OCI-LY7 (cell line): ENCODE results near the gene C11orf58.

Experiments used
- CTCF ChIP-seq: fragments of 200-600 bp; sonication (generic); conservative IDR thresholded peaks from 2 replicates; pipeline ENCODE4 v1.5.1; 2014; ENCODE audit warnings: mild to moderate bottlenecking, antibody characterized with exemption, low read length, moderate library complexity, mixed read lengths
- EZH2phosphoT487 ChIP-seq: fragments of 200-600 bp; sonication (generic); IDR thresholded peaks from 2 replicates; pipeline ENCODE4 v1.6.1; 2018; ENCODE audit warnings: low read depth, borderline replicate concordance, mild to moderate bottlenecking, mixed run types, antibody characterized with exemption, low read length, moderate library complexity, mixed read lengths

- TF ChIP-seq CTCF, result no peak
- no peak for TF ChIP-seq EZH2phosphoT487
Observed at GRCh38 chr11:16703795-16704194, 34.7 kb upstream of the C11orf58 start.
